ENCODE data around the gene PCYT2.

Gene PCYT2

DNA sequence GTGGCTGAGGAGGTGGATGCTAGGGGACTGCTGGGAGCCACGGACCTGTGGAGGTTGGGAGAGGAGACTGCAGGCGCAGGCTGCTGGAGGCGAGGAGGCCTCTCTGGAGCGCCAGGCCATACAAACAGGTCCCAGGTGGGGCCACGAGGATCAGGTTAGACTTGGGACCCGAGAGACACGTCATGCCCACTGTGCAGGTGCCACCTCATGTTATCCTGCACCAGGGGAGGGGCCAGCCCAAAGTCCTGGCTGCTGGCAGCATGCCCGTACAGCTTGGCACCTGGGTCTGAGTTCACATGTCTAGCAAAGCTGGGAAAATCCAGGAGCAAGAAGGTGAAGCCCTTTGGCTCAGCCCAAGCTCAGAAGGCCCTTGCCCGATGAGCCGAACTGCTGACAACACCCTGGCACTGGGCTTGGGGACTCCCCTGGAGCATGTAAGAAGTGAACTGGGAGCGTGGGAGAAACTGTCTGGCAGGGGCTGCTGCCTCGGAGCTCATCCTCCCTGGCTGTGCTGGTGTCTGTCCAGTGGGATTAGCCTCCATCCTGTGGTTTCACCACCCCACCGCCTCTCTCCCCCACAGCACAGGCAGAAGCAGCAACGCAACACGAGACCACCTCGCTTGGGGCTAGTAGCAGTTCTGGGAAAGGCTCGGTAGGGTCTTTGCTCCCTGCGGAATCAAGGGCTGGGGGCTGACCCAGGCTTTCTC, 45.3 kb downstream of the PCYT2 start:
- no peak for DNase-seq (ENCODE audit: low read depth, low spot score)
- TF ChIP-seq, protein P1, sequence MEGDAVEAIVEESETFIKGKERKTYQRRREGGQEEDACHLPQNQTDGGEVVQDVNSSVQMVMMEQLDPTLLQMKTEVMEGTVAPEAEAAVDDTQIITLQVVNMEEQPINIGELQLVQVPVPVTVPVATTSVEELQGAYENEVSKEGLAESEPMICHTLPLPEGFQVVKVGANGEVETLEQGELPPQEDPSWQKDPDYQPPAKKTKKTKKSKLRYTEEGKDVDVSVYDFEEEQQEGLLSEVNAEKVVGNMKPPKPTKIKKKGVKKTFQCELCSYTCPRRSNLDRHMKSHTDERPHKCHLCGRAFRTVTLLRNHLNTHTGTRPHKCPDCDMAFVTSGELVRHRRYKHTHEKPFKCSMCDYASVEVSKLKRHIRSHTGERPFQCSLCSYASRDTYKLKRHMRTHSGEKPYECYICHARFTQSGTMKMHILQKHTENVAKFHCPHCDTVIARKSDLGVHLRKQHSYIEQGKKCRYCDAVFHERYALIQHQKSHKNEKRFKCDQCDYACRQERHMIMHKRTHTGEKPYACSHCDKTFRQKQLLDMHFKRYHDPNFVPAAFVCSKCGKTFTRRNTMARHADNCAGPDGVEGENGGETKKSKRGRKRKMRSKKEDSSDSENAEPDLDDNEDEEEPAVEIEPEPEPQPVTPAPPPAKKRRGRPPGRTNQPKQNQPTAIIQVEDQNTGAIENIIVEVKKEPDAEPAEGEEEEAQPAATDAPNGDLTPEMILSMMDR (IDR thresholded peaks at IDR 0.05; ENCODE audit: low read depth, low read length): no peak
- H3K4me3 ChIP-seq (ENCODE audit: low read depth, low read length): no peak overlapping the region
- in situ Hi-C loops (cut with HindIII; ENCODE audit: low sequenced_read_pairs): no loop called here

DNA sequence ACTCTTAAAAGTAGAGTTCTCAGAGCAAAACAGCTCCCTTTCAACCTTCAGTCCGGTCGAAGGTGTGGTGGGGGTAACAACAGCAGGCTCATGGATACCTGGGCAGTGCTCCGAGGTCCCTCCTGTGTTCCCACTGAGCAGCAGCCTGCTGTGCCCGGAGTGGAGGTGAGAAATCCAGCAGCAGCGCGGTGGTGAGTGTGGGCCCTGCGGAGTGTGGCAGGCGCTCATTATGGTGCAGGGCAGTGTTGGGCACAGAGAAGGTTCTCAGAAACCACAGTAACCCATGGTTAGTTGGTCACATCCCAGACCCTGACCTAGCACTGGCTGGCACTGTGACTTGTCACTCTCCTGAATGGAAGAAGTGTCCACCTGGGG, 45.9 kb downstream of the PCYT2 start:
- no peak for DNase-seq (ENCODE audit: low read depth, low spot score)
- H3K4me3 ChIP-seq (ENCODE audit: low read depth, low read length): no peak overlapping the region
- TF ChIP-seq, protein P1 (IDR thresholded peaks at IDR 0.05; ENCODE audit: low read depth, low read length): no peak
- in situ Hi-C loops (cut with HindIII; ENCODE audit: low sequenced_read_pairs): no loop called here

DNA sequence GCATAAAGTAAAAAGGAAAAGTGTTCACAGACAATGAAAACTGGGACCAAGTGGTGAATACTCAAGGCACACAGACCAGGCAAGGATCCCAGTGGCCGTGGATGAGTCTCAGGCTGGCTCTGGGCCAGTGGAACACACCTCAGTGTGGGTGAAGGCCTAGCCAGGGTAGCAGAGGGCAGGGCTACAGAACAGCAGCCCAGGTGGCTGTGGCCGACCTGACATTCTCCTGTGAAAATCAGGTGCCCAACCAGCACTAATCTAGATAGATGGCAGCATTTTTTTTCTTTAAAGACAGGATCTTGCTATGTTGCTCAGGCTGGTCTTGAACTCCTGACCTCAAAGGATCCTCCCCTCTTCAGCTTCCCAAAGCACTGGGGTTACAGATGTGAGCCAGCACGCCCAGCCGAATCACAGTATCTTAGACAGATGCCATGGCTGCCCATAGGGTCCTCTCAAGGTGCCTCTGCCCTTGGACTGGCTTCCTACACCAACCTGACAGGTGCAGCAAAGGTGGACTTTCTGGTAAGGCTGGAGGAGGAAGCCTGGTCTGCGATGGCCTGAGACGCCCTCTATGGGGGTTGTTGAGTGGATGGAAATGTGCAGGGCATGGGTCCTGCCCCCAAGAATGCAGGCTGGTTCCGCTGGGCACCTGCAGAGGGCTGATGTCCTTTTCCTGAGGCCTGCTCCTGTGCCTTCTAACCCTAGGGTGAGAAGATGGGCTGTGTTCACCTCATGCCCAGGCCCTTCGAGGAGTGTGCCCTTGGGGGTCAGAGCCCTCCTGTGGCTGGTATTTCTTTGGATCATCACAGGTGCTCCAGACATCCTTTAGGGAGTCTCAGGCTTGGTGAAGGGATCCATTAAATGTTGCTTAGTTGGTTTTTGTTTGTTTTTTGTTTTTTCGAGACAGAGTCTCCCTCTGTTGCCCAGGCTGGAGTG, 47.1 kb downstream of the PCYT2 start:
- TF ChIP-seq, protein P1 (IDR thresholded peaks at IDR 0.05; ENCODE audit: low read depth, low read length): no peak
- no peak for DNase-seq (ENCODE audit: low read depth, low spot score)
- in situ Hi-C loops (cut with HindIII; ENCODE audit: low sequenced_read_pairs): no loop called here
- no peak overlapping the region for H3K4me3 ChIP-seq (ENCODE audit: low read depth, low read length)

DNA sequence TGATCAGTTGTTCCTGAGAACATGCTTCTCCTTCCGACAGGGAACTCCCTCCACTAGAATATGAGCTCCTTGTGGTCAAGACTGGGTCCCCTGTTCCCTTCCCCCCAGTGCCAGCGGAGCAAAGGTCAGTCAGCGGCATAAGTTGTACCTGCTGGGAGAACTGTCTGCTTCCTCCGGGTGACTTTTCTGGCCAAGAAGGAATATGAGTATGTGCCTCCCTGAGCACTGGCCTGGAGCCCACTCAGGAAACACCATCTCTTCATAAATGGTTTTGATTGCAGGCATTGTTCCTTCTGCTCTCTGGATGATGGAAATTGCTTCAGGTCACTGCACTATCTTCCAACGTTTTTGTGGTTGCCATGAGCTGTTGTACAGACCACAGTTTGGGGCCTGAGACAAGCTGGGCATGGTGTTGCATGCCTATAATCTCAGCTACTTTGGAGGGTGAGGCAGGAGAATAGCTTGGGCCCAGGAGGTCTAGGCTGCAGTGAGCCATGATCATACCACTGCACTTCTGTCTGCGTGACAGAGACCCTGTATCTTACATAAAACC, 48.0 kb downstream of the PCYT2 start:
- TF ChIP-seq, protein P1 (IDR thresholded peaks at IDR 0.05; ENCODE audit: low read depth, low read length): no peak
- H3K4me3 ChIP-seq (ENCODE audit: low read depth, low read length): no peak overlapping the region
- no peak for DNase-seq (ENCODE audit: low read depth, low spot score)
- in situ Hi-C loops (cut with HindIII; ENCODE audit: low sequenced_read_pairs): no loop called here

DNA sequence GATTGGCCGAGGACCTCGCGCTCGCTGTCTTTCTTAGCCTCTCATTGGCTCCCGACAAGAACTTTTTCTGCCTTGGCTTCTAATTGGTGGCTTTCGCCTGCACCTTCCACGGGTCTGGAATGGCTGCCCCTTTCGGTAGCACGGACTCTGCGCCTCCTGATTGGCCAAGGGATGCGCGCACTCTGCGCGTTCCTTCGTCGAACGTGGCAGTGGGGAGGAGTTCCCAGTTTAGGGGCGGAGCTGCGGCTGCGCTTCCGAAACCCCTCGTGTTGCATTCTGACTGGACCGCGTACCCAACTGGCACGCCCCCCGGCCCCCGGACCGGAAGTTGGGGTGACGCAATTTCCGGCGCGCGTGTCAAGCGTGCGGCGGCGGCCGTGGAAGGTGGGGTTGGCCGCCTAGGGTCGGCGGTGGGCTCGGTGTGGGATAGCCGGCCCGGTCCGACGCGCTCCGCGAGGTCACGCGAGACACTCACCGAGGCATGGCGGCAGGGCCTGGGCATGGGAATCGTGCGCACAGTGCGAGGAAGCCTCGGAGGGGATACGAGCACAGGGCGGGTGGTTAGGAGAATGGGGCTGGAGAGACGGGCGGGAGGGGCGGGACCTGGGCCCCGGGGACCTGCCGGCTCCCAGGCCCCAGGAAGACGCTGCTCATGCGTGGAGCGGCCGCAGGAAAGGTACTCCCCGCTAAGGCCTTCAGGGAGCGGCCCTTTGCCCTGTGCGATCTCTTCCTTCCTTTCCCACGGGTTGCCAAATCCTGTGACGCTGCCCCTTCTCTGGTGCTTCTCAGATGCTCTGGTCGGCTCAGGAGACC, 50.2 kb downstream of the PCYT2 start:
- in situ Hi-C loops (cut with HindIII; ENCODE audit: low sequenced_read_pairs): no loop called here
- TF ChIP-seq, protein P1 (IDR thresholded peaks at IDR 0.05; ENCODE audit: low read depth, low read length): no peak

More for the DNA sequence above, 50.2 kb downstream of the PCYT2 start:
- H3K4me3 ChIP-seq (ENCODE audit: low read depth, low read length): peak overlapping the region; percentile 79
- peak; percentile 100 for DNase-seq (ENCODE audit: low read depth, low spot score)

Data from astrocyte of the spinal cord (primary cell).